ENCODE data around the gene BCAS3. TPM values are rescaled to one million over a fixed set of nuclear protein-coding genes. Genes with fewer than 3 reads are reported as not detected.

The BCAS3 gene
- total and polyA plus RNA-seq, 9 donors, result 9.4 to 37.0 (median 21.6) TPM

GRCh38 chr17:61149862-61150362, 472.3 kb downstream of the BCAS3 start:
- intact Hi-C loops (cut with DNase I), result no loop called here

DNA sequence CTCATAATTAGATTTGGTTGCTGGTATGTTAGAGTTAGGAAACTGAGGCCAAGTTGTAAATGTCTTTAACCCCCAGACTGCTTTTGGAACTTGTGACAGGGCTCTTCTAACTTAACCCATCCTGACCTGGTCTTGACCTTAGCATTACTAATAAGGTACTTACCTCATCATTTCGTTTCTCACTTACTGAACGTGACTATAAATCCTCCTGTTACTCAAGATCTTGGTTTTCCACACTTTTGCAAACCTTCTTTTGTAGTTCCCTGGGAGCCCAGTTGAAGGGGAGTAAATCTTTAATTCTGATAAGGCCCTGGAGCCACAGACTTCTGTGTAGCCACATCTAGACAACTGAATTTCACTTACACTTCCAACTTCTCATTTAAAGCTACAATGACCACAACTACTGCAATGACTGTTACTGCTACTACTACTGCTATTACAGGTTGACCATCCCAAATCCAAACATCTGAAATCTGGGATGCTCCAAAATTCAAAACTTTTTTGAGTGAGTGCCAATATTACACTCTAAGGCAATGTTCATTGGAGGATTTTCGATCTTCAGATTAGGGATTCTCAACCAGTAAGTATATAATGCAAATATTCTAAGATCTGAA, 473.1 kb downstream of the BCAS3 start:
- intact Hi-C loops (cut with DNase I), result no loop called here
- DNase-seq, result no peak
- no peaks in the 10 kb centered on the region for H3K36me3 ChIP-seq
- WGBS, 3 donors, result 87 to 96% (median 95%) methylated on average over 3 of the region's 3 CpGs
- TF ChIP-seq POLR2A (IDR thresholded peaks at IDR 0.05), result no peak
- no peak for TF ChIP-seq EP300 (IDR thresholded peaks at IDR 0.05)
- TF ChIP-seq, protein P1, sequence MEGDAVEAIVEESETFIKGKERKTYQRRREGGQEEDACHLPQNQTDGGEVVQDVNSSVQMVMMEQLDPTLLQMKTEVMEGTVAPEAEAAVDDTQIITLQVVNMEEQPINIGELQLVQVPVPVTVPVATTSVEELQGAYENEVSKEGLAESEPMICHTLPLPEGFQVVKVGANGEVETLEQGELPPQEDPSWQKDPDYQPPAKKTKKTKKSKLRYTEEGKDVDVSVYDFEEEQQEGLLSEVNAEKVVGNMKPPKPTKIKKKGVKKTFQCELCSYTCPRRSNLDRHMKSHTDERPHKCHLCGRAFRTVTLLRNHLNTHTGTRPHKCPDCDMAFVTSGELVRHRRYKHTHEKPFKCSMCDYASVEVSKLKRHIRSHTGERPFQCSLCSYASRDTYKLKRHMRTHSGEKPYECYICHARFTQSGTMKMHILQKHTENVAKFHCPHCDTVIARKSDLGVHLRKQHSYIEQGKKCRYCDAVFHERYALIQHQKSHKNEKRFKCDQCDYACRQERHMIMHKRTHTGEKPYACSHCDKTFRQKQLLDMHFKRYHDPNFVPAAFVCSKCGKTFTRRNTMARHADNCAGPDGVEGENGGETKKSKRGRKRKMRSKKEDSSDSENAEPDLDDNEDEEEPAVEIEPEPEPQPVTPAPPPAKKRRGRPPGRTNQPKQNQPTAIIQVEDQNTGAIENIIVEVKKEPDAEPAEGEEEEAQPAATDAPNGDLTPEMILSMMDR (IDR thresholded peaks at IDR 0.05), result no peak
- no peaks in the 10 kb centered on the region for H3K27me3 ChIP-seq
- H3K9me3 ChIP-seq, result no peaks in the 10 kb centered on the region
- H3K27ac ChIP-seq, result no peak overlapping the region
- H3K4me1 ChIP-seq (ENCODE audit: insufficient read depth), result peaks cover 3% of the 10 kb centered on the region
- no peak overlapping the region for H3K4me3 ChIP-seq

More at GRCh38 chr17:61149862-61150362, 472.3 kb downstream of the BCAS3 start:
- TF ChIP-seq, protein P1 (IDR thresholded peaks at IDR 0.05), result no peak
- TF ChIP-seq POLR2A (IDR thresholded peaks at IDR 0.05) (no peak), EP300 (IDR thresholded peaks at IDR 0.05) (no peak)
- H3K4me1 ChIP-seq (ENCODE audit: insufficient read depth), result peaks cover 8% of the 10 kb centered on the region
- no peaks in the 10 kb centered on the region for H3K9me3 ChIP-seq
- no peak overlapping the region for H3K27ac ChIP-seq
- H3K27me3 ChIP-seq, result no peaks in the 10 kb centered on the region
- DNase-seq, result no peak
- WGBS, 3 donors, result 82 to 85% (median 84%) methylated on average over 2 of the region's 2 CpGs
- H3K4me3 ChIP-seq, result no peak overlapping the region
- no peaks in the 10 kb centered on the region for H3K36me3 ChIP-seq

DNA sequence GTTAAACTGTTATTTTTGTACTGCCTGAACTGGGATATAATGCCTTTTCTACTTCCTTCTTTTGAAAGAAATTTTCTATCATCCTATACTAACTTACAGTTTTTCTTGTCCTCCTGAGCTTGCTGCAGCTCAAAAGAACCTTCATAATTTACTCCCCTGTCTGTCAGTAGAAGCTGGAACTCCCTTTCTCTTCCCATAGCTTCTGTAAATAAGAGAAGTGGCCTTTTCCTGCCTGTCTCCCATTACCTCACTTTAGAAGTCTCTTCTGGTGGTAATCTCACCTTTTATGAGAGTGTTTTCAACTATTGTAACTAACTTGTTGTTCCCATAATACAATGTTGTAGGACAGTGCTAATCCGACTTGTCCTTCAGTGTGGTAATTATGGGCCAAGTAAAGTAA, 475.2 kb downstream of the BCAS3 start:
- H3K4me3 ChIP-seq, result no peak overlapping the region
- intact Hi-C loops (cut with DNase I), result no loop called here
- DNase-seq, result no peak
- no peaks in the 10 kb centered on the region for H3K36me3 ChIP-seq
- TF ChIP-seq EP300 (IDR thresholded peaks at IDR 0.05), result no peak
- TF ChIP-seq, protein P1 (IDR thresholded peaks at IDR 0.05), result no peak
- no peak for TF ChIP-seq POLR2A (IDR thresholded peaks at IDR 0.05)
- H3K27ac ChIP-seq, result no peak overlapping the region
- H3K4me1 ChIP-seq (ENCODE audit: insufficient read depth), result no peaks in the 10 kb centered on the region
- no peaks in the 10 kb centered on the region for H3K9me3 ChIP-seq
- 96 to 100% (median 96%) methylated on average over 1 of the region's 1 CpG for WGBS, 3 donors
- no peaks in the 10 kb centered on the region for H3K27me3 ChIP-seq

- Histone ChIP-seq H3K4me1 (ENCODE audit: insufficient read depth) (peaks cover 2% of the 10 kb centered on the region), H3K9me3 (no peaks in the 10 kb centered on the region), H3K27me3 (no peaks in the 10 kb centered on the region), H3K27ac (no peak overlapping the region), H3K4me3 (no peak overlapping the region), H3K36me3 (no peaks in the 10 kb centered on the region)
- no peak for DNase-seq
- intact Hi-C loops (cut with DNase I), result no loop called here
- 73 to 85% (median 82%) methylated on average over 4 of the region's 4 CpGs for WGBS, 3 donors
- TF ChIP-seq POLR2A (IDR thresholded peaks at IDR 0.05) (no peak), EP300 (IDR thresholded peaks at IDR 0.05) (no peak)
- TF ChIP-seq, protein P1 (IDR thresholded peaks at IDR 0.05), result no peak
Measured at GRCh38 chr17:61155590-61156237, 478.1 kb downstream of the BCAS3 start.

Data from ovary (tissue), 9 donors.